ENCODE measurements around the gene MEA1. TPM values are rescaled to one million over a fixed set of nuclear protein-coding genes. Genes with fewer than 3 reads are reported as not detected.
A peak's percentile ranks its signal among the peaks of the same experiment; 100 is the strongest.

MEA1 gene
- total RNA-seq, 6 experiments from 2014 or later, result 114 to 132 (median 118) TPM

- Mint-ChIP-seq H3K27ac (peak overlapping the region; percentile 92), H3K4me3 (peak overlapping the region; percentile 95), H3K9me3 (no peaks in the 10 kb centered on the region), H3K4me1 (ENCODE audit: low read depth) (peaks cover 48% of the 10 kb centered on the region), H3K36me3 (ENCODE audit: low read depth) (peaks cover 46% of the 10 kb centered on the region), H3K27me3 (ENCODE audit: insufficient read depth) (no peaks in the 10 kb centered on the region; the same call in none of the 2 replicates)
- peak; percentile 55 for DNase-seq
- TF ChIP-seq CTCF (IDR thresholded peaks at IDR 0.05), result no peak
Observed at GRCh38 chr6:43013097-43013842, 476 bp downstream of the MEA1 start.

- H3K27me3 Mint-ChIP-seq (ENCODE audit: insufficient read depth), result no peaks in the 10 kb centered on the region; the same call in none of the 2 replicates
- DNase-seq, result no peak
- H3K9me3 Mint-ChIP-seq, result no peaks in the 10 kb centered on the region
- peaks cover 48% of the 10 kb centered on the region for H3K4me1 Mint-ChIP-seq (ENCODE audit: low read depth)
- peak overlapping the region; percentile 95 for H3K4me3 Mint-ChIP-seq
- no peak for TF ChIP-seq CTCF (IDR thresholded peaks at IDR 0.05)
- peak overlapping the region; percentile 92; the same call in 1 of the 2 replicates for H3K27ac Mint-ChIP-seq
- peaks cover 39% of the 10 kb centered on the region for H3K36me3 Mint-ChIP-seq (ENCODE audit: low read depth)
Observed at GRCh38 chr6:43012364-43012763, 1.4 kb downstream of the MEA1 start.

GRCh38 chr6:43011207-43011606 lies 2.5 kb downstream of the MEA1 start:
- Mint-ChIP-seq H3K36me3 (ENCODE audit: low read depth) (peaks cover 35% of the 10 kb centered on the region), H3K27me3 (ENCODE audit: insufficient read depth) (no peaks in the 10 kb centered on the region; the same call in none of the 2 replicates), H3K27ac (no peak overlapping the region), H3K4me1 (ENCODE audit: low read depth) (peaks cover 39% of the 10 kb centered on the region), H3K9me3 (no peaks in the 10 kb centered on the region), H3K4me3 (no peak overlapping the region)
- TF ChIP-seq CTCF (IDR thresholded peaks at IDR 0.05), result peak; percentile 34
- no peak for DNase-seq

- DNase-seq, result peak; percentile 31
- no peaks in the 10 kb centered on the region; the same call in none of the 2 replicates for H3K27me3 Mint-ChIP-seq (ENCODE audit: insufficient read depth)
- H3K4me1 Mint-ChIP-seq (ENCODE audit: low read depth), result peaks cover 24% of the 10 kb centered on the region
- no peaks in the 10 kb centered on the region for H3K9me3 Mint-ChIP-seq
- TF ChIP-seq CTCF (IDR thresholded peaks at IDR 0.05), result peak; percentile 70
- no peak overlapping the region for H3K27ac Mint-ChIP-seq
- H3K36me3 Mint-ChIP-seq (ENCODE audit: low read depth), result peaks cover 26% of the 10 kb centered on the region; the same call in 1 of the 2 replicates
- no peak overlapping the region for H3K4me3 Mint-ChIP-seq
Observed at GRCh38 chr6:43009124-43009523, 4.6 kb downstream of the MEA1 start.

- TF ChIP-seq CTCF (IDR thresholded peaks at IDR 0.05), result no peak
Observed at GRCh38 chr6:43007126-43007525, 6.6 kb downstream of the MEA1 start.

More at GRCh38 chr6:43007126-43007525, 6.6 kb downstream of the MEA1 start:
- Mint-ChIP-seq H3K36me3 (ENCODE audit: low read depth) (peaks cover 19% of the 10 kb centered on the region; the same call in 1 of the 2 replicates), H3K9me3 (no peaks in the 10 kb centered on the region), H3K27ac (no peak overlapping the region), H3K27me3 (ENCODE audit: insufficient read depth) (no peaks in the 10 kb centered on the region; the same call in 1 of the 2 replicates), H3K4me1 (ENCODE audit: low read depth) (peaks cover 10% of the 10 kb centered on the region), H3K4me3 (no peak overlapping the region)
- DNase-seq, result no peak
